Measurements from ENCODE around the gene APLNR.

DNA sequence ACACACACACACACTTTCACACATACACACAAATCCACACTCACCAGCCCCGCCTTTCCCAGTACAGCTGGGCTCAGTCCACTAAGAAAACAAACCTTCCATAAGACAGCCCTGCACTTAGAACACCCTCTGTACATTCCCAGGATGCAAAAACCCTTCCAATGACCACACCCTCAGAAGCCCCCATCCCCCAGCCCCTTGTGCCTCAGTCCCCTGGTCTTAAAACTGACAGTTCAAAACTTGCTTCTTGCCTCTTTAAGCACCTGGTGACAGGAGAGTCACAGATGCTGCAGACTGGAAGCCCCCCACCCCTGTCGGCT, 23.0 kb downstream of the APLNR start:
- TF ChIP-seq, protein P1, sequence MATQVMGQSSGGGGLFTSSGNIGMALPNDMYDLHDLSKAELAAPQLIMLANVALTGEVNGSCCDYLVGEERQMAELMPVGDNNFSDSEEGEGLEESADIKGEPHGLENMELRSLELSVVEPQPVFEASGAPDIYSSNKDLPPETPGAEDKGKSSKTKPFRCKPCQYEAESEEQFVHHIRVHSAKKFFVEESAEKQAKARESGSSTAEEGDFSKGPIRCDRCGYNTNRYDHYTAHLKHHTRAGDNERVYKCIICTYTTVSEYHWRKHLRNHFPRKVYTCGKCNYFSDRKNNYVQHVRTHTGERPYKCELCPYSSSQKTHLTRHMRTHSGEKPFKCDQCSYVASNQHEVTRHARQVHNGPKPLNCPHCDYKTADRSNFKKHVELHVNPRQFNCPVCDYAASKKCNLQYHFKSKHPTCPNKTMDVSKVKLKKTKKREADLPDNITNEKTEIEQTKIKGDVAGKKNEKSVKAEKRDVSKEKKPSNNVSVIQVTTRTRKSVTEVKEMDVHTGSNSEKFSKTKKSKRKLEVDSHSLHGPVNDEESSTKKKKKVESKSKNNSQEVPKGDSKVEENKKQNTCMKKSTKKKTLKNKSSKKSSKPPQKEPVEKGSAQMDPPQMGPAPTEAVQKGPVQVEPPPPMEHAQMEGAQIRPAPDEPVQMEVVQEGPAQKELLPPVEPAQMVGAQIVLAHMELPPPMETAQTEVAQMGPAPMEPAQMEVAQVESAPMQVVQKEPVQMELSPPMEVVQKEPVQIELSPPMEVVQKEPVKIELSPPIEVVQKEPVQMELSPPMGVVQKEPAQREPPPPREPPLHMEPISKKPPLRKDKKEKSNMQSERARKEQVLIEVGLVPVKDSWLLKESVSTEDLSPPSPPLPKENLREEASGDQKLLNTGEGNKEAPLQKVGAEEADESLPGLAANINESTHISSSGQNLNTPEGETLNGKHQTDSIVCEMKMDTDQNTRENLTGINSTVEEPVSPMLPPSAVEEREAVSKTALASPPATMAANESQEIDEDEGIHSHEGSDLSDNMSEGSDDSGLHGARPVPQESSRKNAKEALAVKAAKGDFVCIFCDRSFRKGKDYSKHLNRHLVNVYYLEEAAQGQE (IDR thresholded peaks at IDR 0.05; ENCODE audit: insufficient read depth in 1 of 2, low read depth in 2 of 2, low read length in 2 of 2), result no peak
- TF ChIP-seq TAF1 (IDR thresholded peaks at IDR 0.05; ENCODE audit: borderline replicate concordance, insufficient read depth, low read length) (no peak), POLR2AphosphoS5 (IDR thresholded peaks at IDR 0.05; ENCODE audit: low read depth, low read length) (no peak)
